ENCODE results near the gene RASGEF1C.
"Not testable (repeated sequence)": the region's sequence is repeated elsewhere in the genome, so short reads cannot be mapped to it uniquely, and the experiment has no call there.

The RASGEF1C gene

DNA sequence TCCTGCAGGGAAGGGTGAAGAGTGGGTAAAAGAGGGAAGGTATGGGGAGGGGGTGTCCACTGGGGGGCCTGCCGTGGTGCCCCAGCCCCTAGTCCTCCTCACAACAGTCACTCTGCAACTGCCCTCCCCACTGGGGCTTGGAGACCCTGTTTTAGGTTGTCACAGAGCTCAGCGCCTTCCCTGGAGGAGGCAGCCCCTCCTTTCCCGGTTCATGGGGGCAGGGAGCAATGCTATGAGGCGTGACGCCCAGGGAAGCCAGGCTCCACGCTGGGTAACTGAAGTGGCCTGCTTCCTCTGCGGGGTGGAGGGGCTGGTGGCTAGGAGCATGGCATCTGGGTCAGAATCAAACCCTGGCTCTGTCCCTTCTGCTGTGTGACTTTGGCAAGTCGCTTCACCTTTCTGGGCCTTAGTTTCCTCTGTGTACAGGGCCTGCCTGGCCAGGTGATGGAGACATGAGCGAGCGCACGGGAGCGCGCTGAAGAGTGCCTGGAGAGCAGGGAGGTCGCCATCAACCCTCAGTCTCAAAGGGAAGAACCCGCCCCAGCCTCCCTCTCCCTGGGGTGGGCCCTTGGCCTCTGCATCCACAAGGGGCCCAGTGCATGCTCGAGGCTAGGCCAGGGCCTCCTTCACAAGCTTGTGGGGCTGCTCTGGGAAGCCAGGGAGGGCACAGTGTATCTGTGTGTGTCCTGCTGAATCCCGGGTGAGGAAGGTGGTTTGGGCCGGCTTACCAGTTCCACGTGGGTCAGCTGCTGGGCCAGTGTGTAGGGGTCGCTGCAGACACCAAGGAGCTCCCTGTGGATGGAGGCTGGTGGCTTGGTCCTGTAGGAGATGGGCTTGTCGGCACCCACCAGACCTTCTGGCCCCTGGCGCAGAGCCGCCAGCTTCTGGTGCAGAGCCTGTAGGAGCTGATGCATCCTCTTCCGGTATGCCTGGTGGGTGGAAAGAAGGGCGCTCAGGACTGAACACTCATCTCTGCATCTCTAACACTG lies 81.0 kb downstream of the RASGEF1C start:
- Histone ChIP-seq H3K4me3 (no peak overlapping the region; the same call in 1 of the 2 replicates), H3K36me3 (replicated peaks) (no peaks in the 10 kb centered on the region), H3K4me1 (no peaks in the 10 kb centered on the region; the same call in 1 of the 2 replicates), H3K27me3 (ENCODE audit: low read depth) (peaks cover 18% of the 10 kb centered on the region; the same call in 1 of the 2 replicates), H3K9me3 (no peaks in the 10 kb centered on the region)
- DNase-seq (ENCODE audit: low spot score in 2 of 2) = no peak
- in situ Hi-C loops (cut with MboI; ENCODE audit: low sequenced_read_pairs) = no loop called here

DNA sequence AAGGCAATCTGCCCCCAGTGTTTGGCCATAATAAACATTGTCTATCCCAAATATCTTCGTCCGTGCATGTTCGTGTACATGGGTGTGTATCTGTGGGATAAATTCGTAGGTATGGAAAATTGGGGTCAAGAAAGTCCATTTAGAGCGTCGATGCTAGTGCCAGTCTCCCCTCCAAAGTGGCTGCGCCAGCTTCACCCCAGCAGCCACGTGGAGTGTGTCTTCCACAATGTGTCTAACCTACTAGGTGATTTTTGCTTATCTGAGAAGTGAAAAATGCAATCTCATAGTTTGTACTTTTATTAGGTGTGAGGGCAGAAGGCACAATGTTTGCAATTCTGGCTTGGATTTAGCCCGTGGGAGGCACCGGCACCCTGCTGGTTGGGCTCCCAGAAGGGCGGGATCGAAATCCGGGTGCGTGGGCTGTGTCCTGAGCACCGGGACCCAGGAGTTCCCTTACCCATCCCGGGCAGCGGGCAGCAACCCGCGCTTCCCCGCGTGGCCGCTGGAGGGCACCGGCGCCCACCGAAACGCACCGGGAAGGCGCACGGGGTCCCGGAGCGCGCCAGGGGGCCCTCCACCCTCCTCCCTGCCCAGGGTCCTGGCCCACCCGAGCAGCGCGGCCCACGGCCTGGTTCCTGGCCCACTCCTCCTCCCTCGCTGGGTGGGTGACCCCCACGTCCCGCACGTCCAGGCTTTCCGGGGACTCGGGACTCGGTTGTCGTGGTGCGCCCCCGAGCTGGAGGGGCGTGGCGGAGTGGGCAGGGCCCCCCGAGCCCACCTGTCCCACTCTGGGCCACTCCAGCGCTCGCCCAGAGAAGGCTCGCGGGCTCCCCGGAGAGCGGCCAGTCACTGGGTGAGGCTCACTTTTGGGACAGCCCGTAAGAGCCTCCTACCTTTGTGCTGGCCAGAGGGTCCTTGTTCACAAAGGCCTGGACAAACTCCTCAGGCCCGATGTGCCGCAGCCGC lies 82.0 kb downstream of the RASGEF1C start:
- no peaks in the 10 kb centered on the region for H3K36me3 ChIP-seq (replicated peaks)
- in situ Hi-C loops (cut with MboI; ENCODE audit: low sequenced_read_pairs) = no loop called here
- H3K9me3 ChIP-seq = no peaks in the 10 kb centered on the region
- H3K4me3 ChIP-seq = peak overlapping the region; percentile 15
- no peaks in the 10 kb centered on the region; the same call in 1 of the 2 replicates for H3K4me1 ChIP-seq
- H3K27me3 ChIP-seq (ENCODE audit: low read depth) = peaks cover 19% of the 10 kb centered on the region; the same call in 1 of the 2 replicates
- peak in 1 of 2 experiments; percentile 73 for DNase-seq (ENCODE audit: low spot score in 2 of 2)

DNA sequence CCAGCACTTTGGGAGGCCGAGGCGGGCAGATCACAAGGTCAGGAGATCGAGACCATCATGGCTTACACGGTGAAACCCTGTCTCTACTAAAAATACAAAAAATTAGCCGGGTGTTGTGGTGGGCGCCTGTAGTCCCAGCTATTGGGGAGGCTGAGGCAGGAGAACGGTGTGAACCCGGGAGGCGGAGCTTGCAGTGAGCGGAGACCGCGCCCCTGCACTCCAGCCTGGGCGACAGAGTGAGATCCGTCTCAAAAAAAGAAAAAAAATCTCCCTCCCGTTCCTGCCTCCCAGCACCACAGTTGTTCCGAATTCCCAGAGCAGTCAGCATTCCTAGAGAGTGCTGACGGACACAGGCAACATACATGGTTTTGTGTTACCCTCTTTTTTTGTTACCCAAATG lies 82.9 kb downstream of the RASGEF1C start:
- in situ Hi-C loops (cut with MboI; ENCODE audit: low sequenced_read_pairs); DNase-seq (ENCODE audit: low spot score in 2 of 2): not testable (repeated sequence)
- H3K27me3 ChIP-seq (ENCODE audit: low read depth) = peaks cover 19% of the 10 kb centered on the region; the same call in 1 of the 2 replicates

DNA sequence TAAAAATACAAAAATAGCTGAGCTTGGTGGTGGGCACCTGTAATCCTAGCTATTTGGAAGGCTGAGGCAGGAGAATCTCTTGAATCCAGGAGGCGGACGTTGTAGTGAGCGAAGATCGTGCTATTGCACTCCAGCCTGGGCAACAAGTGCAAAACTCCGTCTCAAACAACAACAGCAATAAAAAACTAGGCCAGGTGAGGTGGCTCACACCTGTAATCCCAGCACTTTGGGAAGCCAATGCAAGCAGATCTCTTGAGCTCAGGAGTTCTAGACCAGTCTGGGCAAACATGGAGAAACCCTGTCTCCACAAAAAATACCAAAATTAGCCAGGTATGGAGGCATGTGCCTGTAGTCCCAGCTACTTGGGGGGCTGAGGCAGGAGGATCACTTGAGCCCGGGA lies 84.3 kb downstream of the RASGEF1C start:
- H3K4me3 ChIP-seq; DNase-seq (ENCODE audit: low spot score in 2 of 2); H3K9me3 ChIP-seq; H3K36me3 ChIP-seq (replicated peaks); H3K4me1 ChIP-seq; in situ Hi-C loops (cut with MboI; ENCODE audit: low sequenced_read_pairs): not testable (repeated sequence)
- peaks cover 19% of the 10 kb centered on the region; the same call in 1 of the 2 replicates for H3K27me3 ChIP-seq (ENCODE audit: low read depth)

More for the DNA sequence above, 82.9 kb downstream of the RASGEF1C start:
- H3K4me1 ChIP-seq; H3K9me3 ChIP-seq; H3K4me3 ChIP-seq; H3K36me3 ChIP-seq (replicated peaks): not testable (repeated sequence)

DNA sequence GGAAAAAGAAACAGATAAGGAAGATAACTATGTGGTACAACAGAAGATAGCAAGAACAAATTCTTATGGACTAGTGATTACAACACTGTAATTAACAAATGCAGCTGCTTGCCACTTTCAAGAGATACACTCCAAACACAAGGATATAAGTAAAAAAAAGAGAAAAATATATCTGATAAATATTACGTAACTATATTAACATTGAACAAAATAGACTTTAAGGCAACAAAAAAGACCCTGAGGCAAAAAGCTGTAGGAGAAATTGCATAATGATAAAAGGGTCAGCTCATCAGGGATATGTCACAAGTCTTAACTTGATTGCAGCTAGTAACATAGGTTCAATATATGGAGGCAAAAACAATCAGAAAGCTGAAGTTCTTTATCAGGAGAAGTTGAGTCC lies 86.1 kb downstream of the RASGEF1C start:
- Histone ChIP-seq H3K27me3 (ENCODE audit: low read depth) (peaks cover 19% of the 10 kb centered on the region; the same call in 1 of the 2 replicates), H3K4me3 (no peak overlapping the region), H3K9me3 (no peaks in the 10 kb centered on the region), H3K4me1 (no peaks in the 10 kb centered on the region; the same call in 1 of the 2 replicates), H3K36me3 (replicated peaks) (no peaks in the 10 kb centered on the region)
- no peak for DNase-seq (ENCODE audit: low spot score in 2 of 2)
- in situ Hi-C loops (cut with MboI; ENCODE audit: low sequenced_read_pairs) = no loop called here

DNA sequence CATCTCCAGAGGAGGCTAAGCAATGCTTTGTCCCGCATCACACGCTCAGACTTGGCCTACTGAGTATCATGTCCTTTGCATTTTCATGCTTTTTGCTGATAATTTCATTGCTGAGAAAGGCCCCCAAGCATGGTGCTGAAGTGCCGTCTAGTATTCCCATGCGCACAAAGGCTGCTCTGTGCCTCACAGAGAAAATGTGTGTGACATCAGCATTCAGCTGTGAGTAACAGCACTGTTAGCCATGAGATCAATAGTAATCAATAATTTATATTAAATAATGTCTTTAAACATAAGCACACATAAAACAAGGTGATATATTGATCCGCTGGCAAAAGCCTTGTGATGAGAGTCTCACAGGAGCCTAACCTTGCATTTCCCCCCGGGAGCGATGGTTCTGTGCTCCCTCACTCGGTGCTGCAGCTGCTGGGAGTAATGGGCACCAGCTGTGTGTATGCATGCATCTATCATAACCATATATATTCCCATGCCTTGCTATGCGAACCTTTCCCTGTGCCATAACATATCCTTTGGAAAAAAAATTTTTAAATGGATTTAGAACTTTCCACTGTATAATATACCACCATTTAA lies 87.1 kb downstream of the RASGEF1C start:
- H3K9me3 ChIP-seq = no peaks in the 10 kb centered on the region
- peak in 1 of 2 experiments; percentile 4 for DNase-seq (ENCODE audit: low spot score in 2 of 2)
- H3K4me1 ChIP-seq = no peaks in the 10 kb centered on the region
- peaks cover 19% of the 10 kb centered on the region; the same call in 1 of the 2 replicates for H3K27me3 ChIP-seq (ENCODE audit: low read depth)
- H3K36me3 ChIP-seq (replicated peaks) = no peaks in the 10 kb centered on the region
- H3K4me3 ChIP-seq = no peak overlapping the region
- in situ Hi-C loops (cut with MboI; ENCODE audit: low sequenced_read_pairs) = no loop called here

DNA sequence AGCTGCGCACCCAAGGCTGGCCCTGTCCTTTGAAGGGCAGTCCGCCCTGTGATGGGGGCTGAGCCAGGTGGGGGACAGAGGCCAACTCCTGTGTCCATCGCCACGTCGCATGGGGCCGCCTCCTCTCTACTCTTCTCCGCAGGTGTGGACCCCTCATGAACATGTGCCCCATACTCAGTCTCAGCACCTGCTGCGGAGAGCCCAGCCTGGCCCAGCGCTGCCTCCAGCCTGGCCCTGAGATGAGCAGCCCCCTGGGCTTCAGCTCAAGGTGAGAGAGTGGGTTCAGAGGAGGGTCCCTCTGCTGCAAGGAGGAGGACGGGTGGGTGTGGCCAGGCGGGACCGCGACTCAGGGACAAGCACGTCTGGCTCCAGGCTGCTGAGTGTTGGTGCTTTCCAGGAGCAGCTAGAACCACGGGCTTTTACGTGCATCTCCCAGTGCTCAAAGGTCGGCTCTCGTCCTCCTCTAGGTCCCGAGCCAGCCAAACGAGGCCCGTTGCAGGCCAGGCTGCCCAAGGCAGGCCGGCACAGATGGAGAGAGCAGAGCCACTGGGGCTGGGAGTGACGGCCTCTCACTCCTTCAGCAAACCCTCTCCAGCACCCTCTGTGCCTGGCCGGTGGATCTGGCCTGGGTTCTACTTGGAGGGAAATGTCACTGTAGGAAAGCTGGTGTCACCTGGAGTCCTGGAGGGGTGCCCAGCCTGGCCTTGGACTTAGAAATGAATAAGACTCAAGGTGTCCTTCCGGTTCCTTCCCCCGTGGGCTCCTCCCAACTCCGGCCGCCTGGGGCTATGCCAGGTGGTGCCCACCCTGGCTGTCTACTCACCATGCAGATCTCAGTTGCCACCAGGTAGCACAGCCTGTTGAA lies 88.5 kb downstream of the RASGEF1C start:
- in situ Hi-C loops (cut with MboI; ENCODE audit: low sequenced_read_pairs) = no loop called here
- H3K4me3 ChIP-seq = no peak overlapping the region
- no peak for DNase-seq (ENCODE audit: low spot score in 2 of 2)

DNA sequence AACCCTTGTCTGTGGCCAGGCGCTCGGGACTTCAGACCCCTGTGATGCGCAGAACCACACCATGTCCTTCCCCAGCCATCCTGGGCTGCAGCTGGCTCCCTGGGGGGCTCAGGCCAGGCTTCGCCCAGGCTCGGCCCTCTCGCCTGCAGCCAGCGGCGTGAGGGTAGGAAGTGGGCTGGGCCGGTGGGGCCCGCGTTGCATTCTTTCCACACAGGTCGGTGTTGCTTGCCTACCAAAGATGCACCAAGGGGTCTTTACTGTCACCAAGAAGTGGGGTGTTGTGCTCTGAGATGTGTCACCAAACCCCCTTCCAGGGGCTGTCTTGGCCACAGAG lies 89.1 kb downstream of the RASGEF1C start:
- H3K36me3 ChIP-seq (replicated peaks) = no peaks in the 10 kb centered on the region
- no peak for DNase-seq (ENCODE audit: low spot score in 2 of 2)

More for the DNA sequence above, 88.5 kb downstream of the RASGEF1C start:
- H3K36me3 ChIP-seq (replicated peaks) = no peaks in the 10 kb centered on the region
- H3K27me3 ChIP-seq (ENCODE audit: low read depth) = peaks cover 15% of the 10 kb centered on the region; the same call in 1 of the 2 replicates
- H3K9me3 ChIP-seq = no peaks in the 10 kb centered on the region
- no peaks in the 10 kb centered on the region for H3K4me1 ChIP-seq

DNA sequence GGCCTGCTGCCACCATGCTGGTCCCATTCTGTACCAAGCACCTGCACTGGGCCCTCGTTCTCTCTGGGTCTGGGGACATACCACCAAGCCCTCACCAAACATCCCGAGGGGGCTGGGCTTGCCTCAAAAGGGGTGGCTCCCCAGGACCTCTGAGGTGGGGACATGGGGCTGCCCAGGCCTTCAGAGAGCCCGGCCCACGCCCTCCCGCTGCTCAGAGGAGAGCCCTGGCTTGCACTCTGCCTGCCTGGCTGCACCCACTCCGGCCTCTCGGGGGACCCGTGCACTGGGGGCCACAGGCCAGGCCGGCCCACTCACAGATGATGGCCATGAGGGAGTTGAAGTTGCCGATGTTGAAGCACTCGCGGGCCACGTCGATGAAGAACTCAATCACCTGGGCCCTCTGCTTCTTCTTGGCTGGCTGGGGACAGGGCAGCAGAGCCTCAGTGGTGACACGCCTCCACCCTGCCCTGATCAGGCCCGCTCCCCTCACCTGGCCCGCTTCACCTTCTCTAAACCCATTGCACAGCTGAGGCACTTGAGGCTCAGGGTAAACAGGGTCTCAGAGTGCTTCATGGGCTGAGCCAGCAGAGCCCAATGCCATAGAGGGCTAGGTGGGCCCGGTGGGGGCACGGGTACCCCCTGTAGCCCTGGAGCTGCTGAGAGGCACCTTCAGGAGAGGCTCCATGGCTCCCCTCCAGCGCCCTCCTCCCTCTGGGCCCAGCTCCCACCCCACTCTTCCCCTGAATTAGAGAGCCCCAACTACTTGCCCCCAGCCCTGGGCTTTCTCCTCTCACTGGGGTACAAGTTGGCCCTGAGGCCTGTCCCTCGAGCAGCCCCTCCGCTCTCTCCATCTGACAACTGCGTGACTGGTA lies 89.7 kb downstream of the RASGEF1C start:
- DNase-seq (ENCODE audit: low spot score in 2 of 2) = no peak
- no peaks in the 10 kb centered on the region for H3K9me3 ChIP-seq
- peaks cover 8% of the 10 kb centered on the region; the same call in 1 of the 2 replicates for H3K27me3 ChIP-seq (ENCODE audit: low read depth)
- in situ Hi-C loops (cut with MboI; ENCODE audit: low sequenced_read_pairs) = no loop called here
- no peaks in the 10 kb centered on the region for H3K36me3 ChIP-seq (replicated peaks)
- no peaks in the 10 kb centered on the region for H3K4me1 ChIP-seq
- H3K4me3 ChIP-seq = no peak overlapping the region

More for the DNA sequence above, 89.1 kb downstream of the RASGEF1C start:
- Histone ChIP-seq H3K27me3 (ENCODE audit: low read depth) (peaks cover 13% of the 10 kb centered on the region; the same call in 1 of the 2 replicates), H3K4me3 (no peak overlapping the region), H3K4me1 (no peaks in the 10 kb centered on the region), H3K9me3 (no peaks in the 10 kb centered on the region)
- in situ Hi-C loops (cut with MboI; ENCODE audit: low sequenced_read_pairs) = no loop called here

DNA sequence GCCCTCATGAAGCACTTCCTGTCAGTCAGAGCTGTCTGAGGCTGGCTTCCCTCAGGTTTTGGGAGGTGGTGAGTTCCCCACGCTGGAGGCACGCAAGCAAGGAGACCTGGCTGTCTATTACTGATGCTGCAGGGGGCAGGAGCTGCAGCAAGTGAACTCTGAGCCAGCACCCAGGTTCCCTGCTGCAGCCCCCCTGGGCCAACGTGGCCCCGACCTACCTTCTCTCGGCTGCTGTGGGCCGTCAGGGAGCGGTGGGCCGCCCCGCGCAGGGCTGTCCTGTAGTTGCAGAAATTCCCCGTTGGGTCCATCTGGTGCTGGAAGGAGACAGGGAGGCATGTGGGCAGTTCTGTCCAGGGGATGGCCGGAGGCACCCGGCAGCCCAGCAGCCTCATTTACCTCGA lies 90.6 kb downstream of the RASGEF1C start:
- no peak overlapping the region for H3K4me3 ChIP-seq
- no peak for DNase-seq (ENCODE audit: low spot score in 2 of 2)
- H3K4me1 ChIP-seq = no peaks in the 10 kb centered on the region
- in situ Hi-C loops (cut with MboI; ENCODE audit: low sequenced_read_pairs) = no loop called here
- H3K36me3 ChIP-seq (replicated peaks) = no peaks in the 10 kb centered on the region
- H3K9me3 ChIP-seq = no peaks in the 10 kb centered on the region
- H3K27me3 ChIP-seq (ENCODE audit: low read depth) = 0 out of 2 replicates have a peak, but pooled peaks cover 3% of the 10 kb centered on the region

DNA sequence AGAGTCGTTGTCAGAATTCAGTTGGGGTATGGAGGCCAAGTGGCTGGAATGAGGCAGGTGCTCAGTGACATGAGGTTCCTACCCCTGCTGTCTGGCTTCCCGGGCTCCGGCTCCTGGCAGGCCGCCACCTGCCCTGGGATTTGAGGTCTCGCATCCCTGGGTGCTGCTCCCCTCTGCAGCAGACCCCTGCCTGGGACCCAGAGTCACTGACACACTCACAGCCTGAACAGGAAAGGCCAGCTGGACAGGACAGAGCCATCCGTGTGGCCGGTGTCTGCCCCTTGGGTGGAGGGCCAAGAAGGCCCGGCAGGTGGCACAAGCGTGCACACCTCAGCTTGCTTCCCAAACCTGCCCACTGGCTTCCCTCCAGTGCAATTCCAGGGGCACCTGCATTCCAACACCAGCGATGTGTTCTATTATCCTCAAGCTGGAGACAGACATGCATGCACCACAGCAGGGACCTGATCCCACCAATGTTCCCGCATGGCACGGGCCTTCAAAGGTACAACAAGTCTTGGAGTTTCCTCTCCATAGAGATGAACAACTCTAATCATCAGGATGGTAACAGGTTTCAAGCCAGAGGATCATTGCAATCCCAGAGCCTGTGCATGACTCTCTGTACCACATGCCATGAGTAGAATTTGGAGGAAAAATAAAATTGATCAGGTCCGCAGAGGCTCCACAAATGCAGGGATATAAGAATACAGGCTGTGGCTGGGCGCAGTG lies 91.8 kb downstream of the RASGEF1C start:
- in situ Hi-C loops (cut with MboI; ENCODE audit: low sequenced_read_pairs) = no loop called here
- peak in 1 of 2 experiments; percentile 53 for DNase-seq (ENCODE audit: low spot score in 2 of 2)
- Histone ChIP-seq H3K27me3 (ENCODE audit: low read depth) (no peaks in the 10 kb centered on the region), H3K4me3 (no peak overlapping the region), H3K36me3 (replicated peaks) (no peaks in the 10 kb centered on the region), H3K9me3 (no peaks in the 10 kb centered on the region), H3K4me1 (no peaks in the 10 kb centered on the region)
